Measurements from ENCODE around the gene TMEM108.

DNA sequence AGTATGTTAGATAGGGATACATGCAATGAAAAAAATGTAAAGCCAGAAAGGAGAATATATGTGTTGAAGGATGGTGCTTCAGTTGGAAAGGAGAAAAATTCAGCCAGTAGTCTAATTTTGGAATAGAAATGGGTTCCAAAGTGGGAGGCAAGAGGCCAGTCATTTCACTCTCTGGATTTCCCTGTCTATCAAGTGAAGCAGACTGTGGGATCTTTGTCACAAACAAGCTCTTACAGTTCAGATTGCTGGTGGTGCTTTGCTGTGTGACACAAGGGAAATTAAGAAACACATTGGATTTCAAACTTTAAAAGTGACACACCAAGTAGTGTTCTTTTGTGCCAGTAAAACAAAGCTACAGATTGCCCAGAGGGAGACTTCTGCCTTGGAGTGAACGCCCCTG is 279.7 kb downstream of the TMEM108 start:
- no peak for TF ChIP-seq TAF1 (IDR thresholded peaks at IDR 0.05; ENCODE audit: borderline replicate concordance, low read depth, low read length)
- no peak for TF ChIP-seq POLR2AphosphoS5 (IDR thresholded peaks at IDR 0.05; ENCODE audit: low read depth, low read length)
- TF ChIP-seq USF2 (IDR thresholded peaks at IDR 0.05; ENCODE audit: borderline replicate concordance, low read depth, low read length) = no peak
- TF ChIP-seq MAX (IDR thresholded peaks at IDR 0.05; ENCODE audit: low read depth) = no peak

Data from SK-N-SH (cell line).